H9 (cell line): ENCODE results near the gene LRP2. TPM values are rescaled to one million over a fixed set of nuclear protein-coding genes. Genes with fewer than 3 reads are reported as not detected.

ENCODE experiments used
- DNase-seq: peaks from one replicate; pipeline ENCODE4 v3.0.0-alpha.2; 2017
- H2AFZ ChIP-seq: one replicate; pipeline ENCODE4 v1.6.1; 2013; ENCODE audit warnings: mild to moderate bottlenecking, low read length, control low read depth, moderate library complexity
- H2AK5ac ChIP-seq: 2 replicates; pipeline ENCODE4 v1.6.1; 2013; ENCODE audit warnings: low read length, control low read depth, mixed read lengths; ENCODE audit not compliant: insufficient read length
- H2BK120ac ChIP-seq: one replicate; pipeline ENCODE4 v1.6.1; 2013; ENCODE audit warnings: low read depth, mild to moderate bottlenecking, low read length, control low read depth, inconsistent platforms; ENCODE audit not compliant: poor library complexity, severe bottlenecking
- H2BK12ac ChIP-seq: 2 replicates; pipeline ENCODE4 v1.6.1; 2013; ENCODE audit warnings: low read length, control low read depth, mixed read lengths, low read depth; ENCODE audit not compliant: insufficient read length
- H2BK15ac ChIP-seq: 2 replicates; pipeline ENCODE4 v1.6.1; 2013; ENCODE audit warnings: low read depth, low read length, control low read depth
- H2BK20ac ChIP-seq: one replicate; pipeline ENCODE4 v1.6.1; 2013; ENCODE audit warnings: low read depth, mild to moderate bottlenecking, low read length, control low read depth, inconsistent platforms; ENCODE audit not compliant: poor library complexity, severe bottlenecking
- H2BK5ac ChIP-seq: 2 replicates; pipeline ENCODE4 v1.6.1; 2013; ENCODE audit warnings: low read length, control low read depth, mixed read lengths; ENCODE audit not compliant: insufficient read length
- H3K14ac ChIP-seq: 2 replicates; pipeline ENCODE4 v1.6.1; 2013; ENCODE audit warnings: low read length, control low read depth; ENCODE audit not compliant: insufficient read depth
- H3K18ac ChIP-seq: 2 replicates; pipeline ENCODE4 v1.6.1; 2013; ENCODE audit warnings: low read depth, mild to moderate bottlenecking, mixed read lengths, low read length, control low read depth; ENCODE audit not compliant: insufficient read length
- H3K23ac ChIP-seq: 2 replicates; pipeline ENCODE4 v1.6.1; 2013; ENCODE audit warnings: low read length, control low read depth, mixed read lengths, low read depth; ENCODE audit not compliant: insufficient read length
- H3K23me2 ChIP-seq: 2 replicates; pipeline ENCODE4 v1.6.1; 2013; ENCODE audit warnings: low read depth, mild to moderate bottlenecking, mixed read lengths, low read length, control low read depth; ENCODE audit not compliant: insufficient read length, poor library complexity, severe bottlenecking
- H3K27ac ChIP-seq: 2 replicates; pipeline ENCODE4 v1.5.1; 2013; ENCODE audit warnings: low read length, control low read depth, mixed read lengths, low read depth; ENCODE audit not compliant: insufficient read length
- H3K27me3 ChIP-seq: 2 replicates; pipeline ENCODE4 v1.6.1; 2013; ENCODE audit warnings: low read length, control low read depth, inconsistent platforms; ENCODE audit not compliant: insufficient read depth
- H3K4ac ChIP-seq: 2 replicates; pipeline ENCODE4 v1.6.1; 2013; ENCODE audit warnings: low read depth, mild to moderate bottlenecking, control low read depth, inconsistent platforms, low read length, moderate library complexity
- H3K4me1 ChIP-seq: 2 replicates; pipeline ENCODE4 v1.6.1; 2013; ENCODE audit warnings: low read length, control low read depth, inconsistent platforms; ENCODE audit not compliant: insufficient read depth
- H3K4me2 ChIP-seq: 2 replicates; pipeline ENCODE4 v1.6.1; 2013; ENCODE audit warnings: low read length, control low read depth, mixed read lengths; ENCODE audit not compliant: insufficient read length, insufficient read depth
- H3K56ac ChIP-seq: 2 replicates; pipeline ENCODE4 v1.6.1; 2013; ENCODE audit warnings: low read depth, mild to moderate bottlenecking, mixed read lengths, low read length, control low read depth; ENCODE audit not compliant: insufficient read length
- H3K79me1 ChIP-seq: 2 replicates; pipeline ENCODE4 v1.6.1; 2013; ENCODE audit warnings: low read depth, mild to moderate bottlenecking, moderate library complexity, low read length, control low read depth, inconsistent platforms; ENCODE audit not compliant: insufficient read depth, poor library complexity, severe bottlenecking
- H3K79me2 ChIP-seq: 2 replicates; pipeline ENCODE4 v1.6.1; 2013; ENCODE audit warnings: low read length, control low read depth, inconsistent platforms; ENCODE audit not compliant: insufficient read depth
- H3K9ac ChIP-seq: 2 replicates; pipeline ENCODE4 v1.6.1; 2013; ENCODE audit warnings: low read length, control low read depth, mixed read lengths; ENCODE audit not compliant: insufficient read length; ENCODE audit errors: extremely low read depth
- H3K9me3 ChIP-seq: one replicate; pipeline ENCODE4 v1.6.1; 2013; ENCODE audit warnings: low read depth, low read length, inconsistent platforms; ENCODE audit not compliant: control insufficient read depth
- H3T11ph ChIP-seq: one replicate; pipeline ENCODE4 v1.6.1; 2013; ENCODE audit warnings: mild to moderate bottlenecking, low read length, control low read depth, inconsistent platforms
- H4K20me1 ChIP-seq: one replicate; pipeline ENCODE4 v1.6.1; 2013; ENCODE audit not compliant: control insufficient read depth, insufficient read length, insufficient read depth
- H4K5ac ChIP-seq: 2 replicates; pipeline ENCODE4 v1.6.1; 2013; ENCODE audit warnings: low read depth, mild to moderate bottlenecking, mixed read lengths, low read length, control low read depth; ENCODE audit not compliant: insufficient read length
- H4K8ac ChIP-seq: replicated peaks from 2 replicates; pipeline ENCODE4 v1.6.1; 2013; ENCODE audit warnings: low read length, control low read depth, mixed read lengths, low read depth; ENCODE audit not compliant: insufficient read length
- H4K91ac ChIP-seq: 2 replicates; pipeline ENCODE4 v1.6.1; 2013; ENCODE audit warnings: low read depth, mild to moderate bottlenecking, moderate library complexity, mixed read lengths, low read length, control low read depth; ENCODE audit not compliant: insufficient read length
- H3K27ac Mint-ChIP-seq, 3 experiments: 2 replicates in 2 of 3; 3 replicates in 1 of 3; pipeline ENCODE4 v1.8.0; 2020 to 2021; ENCODE audit warnings: mixed read lengths in 3 of 3, mild to moderate bottlenecking in 1 of 3, moderate library complexity in 1 of 3
- H3K27me3 Mint-ChIP-seq: 2 replicates; pipeline ENCODE4 v1.8.0; 2021; ENCODE audit warnings: low read depth, mild to moderate bottlenecking, moderate library complexity, mixed read lengths
- H3K36me3 Mint-ChIP-seq, 3 experiments: 2 replicates in 2 of 3; 3 replicates in 1 of 3; pipeline ENCODE4 v1.8.0; 2020 to 2021; ENCODE audit warnings: low read depth in 3 of 3, mixed read lengths in 3 of 3; ENCODE audit not compliant: insufficient read depth in 1 of 3
- H3K4me1 Mint-ChIP-seq, 2 experiments: 2 replicates each; pipeline ENCODE4 v1.8.0; 2020; ENCODE audit warnings: mixed read lengths in 2 of 2
- H3K4me3 Mint-ChIP-seq, 2 experiments: 2 replicates in 1 of 2; 3 replicates in 1 of 2; pipeline ENCODE4 v1.8.0; 2020 to 2021; ENCODE audit warnings: mild to moderate bottlenecking in 2 of 2, mixed read lengths in 2 of 2, moderate library complexity in 1 of 2
- H3K9me3 Mint-ChIP-seq, 2 experiments: 2 replicates in 1 of 2; 3 replicates in 1 of 2; pipeline ENCODE4 v1.8.0; 2020; ENCODE audit warnings: mild to moderate bottlenecking in 2 of 2, mixed read lengths in 2 of 2, moderate library complexity in 1 of 2
- WGBS: extraction: QIAGEN DNeasy Blood & Tissue Kit; methylation state at CpG from one replicate; pipeline ENCODE4 v1.1.7; 2013; ENCODE audit warnings: missing lambda C conversion rate, low lambda C conversion rate, mixed read lengths; ENCODE audit not compliant: insufficient read length; ENCODE audit errors: extremely low coverage; 5-methylcytosine and 5-hydroxymethylcytosine counted together
- total RNA-seq: library from RNA; stranded (reverse); gene quantifications from 2 replicates; pipeline ENCODE4 v1.2.1, GENCODE V29; 2021
- TF ChIP-seq, protein P1 (sequence below): fragments of 200-600 bp; sonication (generic); conservative IDR thresholded peaks from 3 replicates; pipeline ENCODE4 v1.8.0; 2021; ENCODE audit warnings: antibody characterized with exemption, mild to moderate bottlenecking

LRP2 gene
- total RNA-seq, 1 experiment from 2014 or later: 1.4 TPM

GRCh38 chr2:169175112-169175511 is 187.2 kb downstream of the LRP2 start:
- Mint-ChIP-seq H3K36me3 (no peaks in the 10 kb centered on the region), H3K4me3 (no peak overlapping the region), H3K27ac (no peak overlapping the region), H3K27me3 (peaks cover 2% of the 10 kb centered on the region; the same call in 1 of the 2 replicates), H3K9me3 (no peaks in the 10 kb centered on the region), H3K4me1 (0 out of 4 replicates have a peak, but pooled peaks cover 0 to 3% of the 10 kb centered on the region in 2 experiments)
- H3T11ph ChIP-seq: no peak overlapping the region
- no peaks in the 10 kb centered on the region for H3K79me2 ChIP-seq
- H2BK12ac ChIP-seq: no peak overlapping the region
- H3K27ac ChIP-seq: no peak overlapping the region
- H3K27me3 ChIP-seq: no peaks in the 10 kb centered on the region
- no peak overlapping the region for H4K91ac ChIP-seq
- no peak overlapping the region for H2BK5ac ChIP-seq
- TF ChIP-seq, protein P1, sequence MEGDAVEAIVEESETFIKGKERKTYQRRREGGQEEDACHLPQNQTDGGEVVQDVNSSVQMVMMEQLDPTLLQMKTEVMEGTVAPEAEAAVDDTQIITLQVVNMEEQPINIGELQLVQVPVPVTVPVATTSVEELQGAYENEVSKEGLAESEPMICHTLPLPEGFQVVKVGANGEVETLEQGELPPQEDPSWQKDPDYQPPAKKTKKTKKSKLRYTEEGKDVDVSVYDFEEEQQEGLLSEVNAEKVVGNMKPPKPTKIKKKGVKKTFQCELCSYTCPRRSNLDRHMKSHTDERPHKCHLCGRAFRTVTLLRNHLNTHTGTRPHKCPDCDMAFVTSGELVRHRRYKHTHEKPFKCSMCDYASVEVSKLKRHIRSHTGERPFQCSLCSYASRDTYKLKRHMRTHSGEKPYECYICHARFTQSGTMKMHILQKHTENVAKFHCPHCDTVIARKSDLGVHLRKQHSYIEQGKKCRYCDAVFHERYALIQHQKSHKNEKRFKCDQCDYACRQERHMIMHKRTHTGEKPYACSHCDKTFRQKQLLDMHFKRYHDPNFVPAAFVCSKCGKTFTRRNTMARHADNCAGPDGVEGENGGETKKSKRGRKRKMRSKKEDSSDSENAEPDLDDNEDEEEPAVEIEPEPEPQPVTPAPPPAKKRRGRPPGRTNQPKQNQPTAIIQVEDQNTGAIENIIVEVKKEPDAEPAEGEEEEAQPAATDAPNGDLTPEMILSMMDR: no peak
- no peak overlapping the region for H2BK20ac ChIP-seq
- no peaks in the 10 kb centered on the region for H3K23me2 ChIP-seq
- H4K20me1 ChIP-seq: no peaks in the 10 kb centered on the region
- H4K5ac ChIP-seq: no peak overlapping the region
- H3K9me3 ChIP-seq: no peaks in the 10 kb centered on the region
- no peak overlapping the region for H3K4ac ChIP-seq
- no peak overlapping the region for H3K14ac ChIP-seq
- H3K9ac ChIP-seq: no peak overlapping the region
- no CpG with 5 or more reads among the region's 10 CpGs for WGBS
- H4K8ac ChIP-seq: no peak overlapping the region
- H3K56ac ChIP-seq: no peak overlapping the region
- no peak overlapping the region for H2AFZ ChIP-seq
- no peak overlapping the region for H3K18ac ChIP-seq
- H2AK5ac ChIP-seq: no peak overlapping the region
- no peak overlapping the region for H2BK15ac ChIP-seq
- H3K23ac ChIP-seq: no peak overlapping the region
- H3K4me1 ChIP-seq: no peaks in the 10 kb centered on the region; the same call in 1 of the 2 replicates
- no peaks in the 10 kb centered on the region for H3K79me1 ChIP-seq
- DNase-seq: no peak
- no peak overlapping the region for H3K4me2 ChIP-seq
- no peak overlapping the region for H2BK120ac ChIP-seq
